Hematopoietic multipotent progenitor cell treated with erythropoietin and hydrocortisone succinate and interleukin-3 and kit ligand, for 17 days (in vitro differentiated cells): ENCODE data around the gene USP6.
"Not testable (repeated sequence)": the region's sequence is repeated elsewhere in the genome, so short reads cannot be mapped to it uniquely, and the experiment has no call there.

Experiments used
- DNase-seq: peaks from one replicate; pipeline ENCODE4 v3.0.0-alpha.2; 2015; ENCODE audit warnings: low spot score

The USP6 gene

GRCh38 chr17:5135726-5136579, 20.1 kb downstream of the USP6 start:
- DNase-seq: no peak

- not testable (repeated sequence) for DNase-seq
Observed at GRCh38 chr17:5136580-5137412, 21.0 kb downstream of the USP6 start.

GRCh38 chr17:5137511-5138197, 21.8 kb downstream of the USP6 start:
- not testable (repeated sequence) for DNase-seq

- not testable (repeated sequence) for DNase-seq
Observed at GRCh38 chr17:5138198-5138544, 22.3 kb downstream of the USP6 start.

GRCh38 chr17:5138616-5139457, 23.0 kb downstream of the USP6 start:
- DNase-seq: no peak

- DNase-seq: no peak
Observed at GRCh38 chr17:5139458-5139732, 23.6 kb downstream of the USP6 start.

GRCh38 chr17:5142877-5143276, 27.0 kb downstream of the USP6 start:
- not testable (repeated sequence) for DNase-seq

- not testable (repeated sequence) for DNase-seq
Observed at GRCh38 chr17:5146122-5146521, 30.3 kb downstream of the USP6 start.

GRCh38 chr17:5160702-5161101, 44.9 kb downstream of the USP6 start:
- DNase-seq: not testable (repeated sequence)

- not testable (repeated sequence) for DNase-seq
Observed at GRCh38 chr17:5161793-5162192, 46.0 kb downstream of the USP6 start.

- DNase-seq: no peak
Observed at GRCh38 chr17:5164436-5164835, 48.6 kb downstream of the USP6 start.

- not testable (repeated sequence) for DNase-seq
Observed at GRCh38 chr17:5165791-5166564, 50.1 kb downstream of the USP6 start.

GRCh38 chr17:5175027-5175426, 59.2 kb downstream of the USP6 start:
- not testable (repeated sequence) for DNase-seq

GRCh38 chr17:5179003-5179402, 63.2 kb downstream of the USP6 start:
- no peak for DNase-seq

- DNase-seq: no peak
Observed at GRCh38 chr17:5181509-5182305, 65.9 kb downstream of the USP6 start.

GRCh38 chr17:5182597-5183409, 67.0 kb downstream of the USP6 start:
- no peak for DNase-seq

- no peak for DNase-seq
Observed at GRCh38 chr17:5183410-5183793, 67.6 kb downstream of the USP6 start.

- DNase-seq: no peak
Observed at GRCh38 chr17:5184288-5184687, 68.5 kb downstream of the USP6 start.
